Omental fat pad (tissue), 4 donors: ENCODE results near the gene SLC25A45. TPM values are rescaled to one million over a fixed set of nuclear protein-coding genes. Genes with fewer than 3 reads are reported as not detected.

ENCODE experiments used
- ATAC-seq: fragments of 150-250 bp; one replicate; pipeline ENCODE4 v1.9.1; 2016; ENCODE audit warnings: mild to moderate bottlenecking, moderate library complexity; ENCODE audit not compliant: low FRiP score
- DNase-seq: peaks from one replicate; pipeline ENCODE4 v3.0.0-alpha.2; 2019; ENCODE audit warnings: low spot score
- CTCF ChIP-seq, 3 donors: fragments of 450-650 bp; IDR thresholded peaks; one replicate each; pipeline ENCODE4 v1.5.1; 2016 to 2017; ENCODE audit warnings: antibody characterized with exemption in 3 of 3, mild to moderate bottlenecking in 3 of 3, moderate library complexity in 2 of 3
- total RNA-seq, 4 donors: library from RNA; depleted of rRNA; stranded (reverse); fragments of >200 nt; gene quantifications; one replicate each; pipeline ENCODE4 v1.1.0, GENCODE V29; 2016

The SLC25A45 gene
- total RNA-seq, 4 donors from 2014 or later: 4.1 to 9.2 (median 6.0) TPM

DNA sequence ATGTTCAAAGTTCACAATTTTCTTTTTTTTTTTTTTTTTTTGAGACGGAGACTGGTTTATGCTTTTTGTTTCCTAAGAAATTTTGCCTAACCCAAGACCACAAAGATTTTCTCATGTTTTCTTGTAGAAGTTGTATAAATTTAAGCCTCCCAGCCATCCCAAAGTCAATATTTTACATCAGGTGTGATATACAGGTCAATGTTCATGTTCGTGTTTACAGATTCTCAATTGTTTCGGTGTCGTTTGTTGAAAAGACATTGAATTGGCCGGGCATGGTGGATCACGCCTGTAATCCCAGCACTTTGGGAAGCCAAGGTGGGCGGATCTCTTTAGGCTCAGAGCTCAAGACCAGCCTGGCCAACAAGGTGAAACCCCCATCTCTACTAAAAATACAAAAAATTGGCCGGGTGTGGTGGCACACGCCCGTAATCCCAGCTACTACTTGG lies 19.4 kb upstream of the SLC25A45 start:
- DNase-seq (no peak), ATAC-seq (no peak)
- TF ChIP-seq CTCF (IDR thresholded peaks at IDR 0.05): no peak

DNA sequence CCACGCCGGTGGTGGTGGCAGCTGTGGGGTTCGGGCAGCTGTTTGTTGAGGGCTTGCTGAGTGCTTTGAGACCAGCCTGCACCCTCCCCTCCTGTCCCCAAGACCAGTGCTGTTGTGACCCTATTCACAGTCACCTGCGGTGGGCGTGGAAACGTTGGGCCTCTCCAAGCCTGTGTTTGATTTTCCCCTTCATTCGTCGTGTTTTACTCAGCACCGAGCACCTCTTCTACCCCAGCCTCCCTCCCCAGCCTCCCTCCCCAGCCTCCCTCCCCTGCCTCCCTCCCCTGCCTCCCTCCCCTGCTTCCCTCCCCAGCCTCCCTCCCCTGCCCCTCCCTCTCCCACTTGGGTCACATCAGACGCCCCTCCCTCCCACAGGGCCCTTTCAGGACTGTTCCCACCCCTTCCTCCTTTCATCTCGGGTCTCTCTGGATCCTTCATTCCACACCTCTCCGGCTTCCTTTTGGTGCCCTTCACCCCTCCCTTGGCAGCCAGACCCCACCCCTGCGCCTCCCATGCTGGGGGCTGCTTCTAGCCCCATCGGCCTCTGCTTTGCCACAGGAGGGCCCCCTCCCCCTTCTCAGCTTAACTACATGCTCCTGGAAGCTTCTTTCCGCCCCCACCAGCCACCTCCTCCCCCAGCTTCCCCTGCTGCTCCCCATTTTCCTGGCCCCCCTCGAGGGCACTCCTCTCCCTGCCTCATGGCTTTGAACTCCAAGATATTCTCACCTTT lies 18.8 kb upstream of the SLC25A45 start:
- no peak for DNase-seq
- ATAC-seq: no peak
- TF ChIP-seq CTCF (IDR thresholded peaks at IDR 0.05): no peak

- ATAC-seq (no peak), DNase-seq (no peak)
- no peak for TF ChIP-seq CTCF (IDR thresholded peaks at IDR 0.05)
Measured at GRCh38 chr11:65400307-65401072, 18.0 kb upstream of the SLC25A45 start.

GRCh38 chr11:65399845-65400244 lies 17.4 kb upstream of the SLC25A45 start:
- no peak for TF ChIP-seq CTCF (IDR thresholded peaks at IDR 0.05)
- no peak for ATAC-seq
- no peak for DNase-seq

- no peak for TF ChIP-seq CTCF (IDR thresholded peaks at IDR 0.05)
- ATAC-seq (no peak), DNase-seq (no peak)
Measured at GRCh38 chr11:65399249-65399648, 16.8 kb upstream of the SLC25A45 start.

- ATAC-seq: no peak
- no peak for TF ChIP-seq CTCF (IDR thresholded peaks at IDR 0.05)
- DNase-seq: no peak
Measured at GRCh38 chr11:65398362-65398910, 16.0 kb upstream of the SLC25A45 start.
